ENCODE data around the gene TIMM17B. TPM values are rescaled to one million over a fixed set of nuclear protein-coding genes. Genes with fewer than 3 reads are reported as not detected.

Gene TIMM17B
- total RNA-seq, 1 experiment from 2014 or later, result 89.7 TPM

DNA sequence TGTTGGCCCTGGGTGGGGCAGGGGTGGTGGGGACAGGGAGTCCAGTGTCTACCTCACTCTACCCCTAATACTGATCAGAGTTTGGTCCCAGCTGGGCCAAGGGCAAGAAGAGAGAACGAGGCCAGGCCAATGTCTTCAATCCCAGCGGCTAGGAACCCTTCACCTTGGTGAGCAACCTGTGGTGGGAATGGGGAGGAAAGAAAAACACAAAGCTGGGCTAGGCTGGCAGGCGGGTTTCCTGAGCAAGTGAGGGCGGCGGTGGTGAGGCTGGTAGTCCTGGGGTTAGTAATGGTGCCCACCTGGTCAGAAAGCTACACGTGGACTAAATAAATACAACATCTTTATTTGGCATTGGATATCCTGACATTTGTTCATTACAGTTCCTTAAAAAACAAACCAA lies 5.7 kb upstream of the TIMM17B start:
- peaks cover 68 to 72% of the 10 kb centered on the region in 2 experiments for H3K9me3 Mint-ChIP-seq
- no peak overlapping the region for H3K18ac ChIP-seq (ENCODE audit: insufficient read length, low read depth, low read length)

More for the DNA sequence above, 5.7 kb upstream of the TIMM17B start:
- peaks cover 23 to 61% (median 45%) of the 10 kb centered on the region in 3 experiments for H3K36me3 Mint-ChIP-seq (ENCODE audit: insufficient read depth in 1 of 3, low read depth in 3 of 3)
- H2AFZ ChIP-seq (ENCODE audit: low read length), result no peak overlapping the region
- no peak overlapping the region for H3K27ac Mint-ChIP-seq
- H3K79me2 ChIP-seq (ENCODE audit: insufficient read depth, low read length), result no peaks in the 10 kb centered on the region; the same call in 1 of the 2 replicates
- H4K8ac ChIP-seq (replicated peaks; ENCODE audit: insufficient read length, low read depth, low read length), result no peak overlapping the region
- H2BK12ac ChIP-seq (ENCODE audit: insufficient read length, low read depth, low read length), result no peak overlapping the region
- H2BK5ac ChIP-seq (ENCODE audit: insufficient read length, low read length), result no peak overlapping the region
- no peak overlapping the region for H3T11ph ChIP-seq (ENCODE audit: low read length)
- H4K20me1 ChIP-seq (ENCODE audit: control insufficient read depth, insufficient read depth, insufficient read length), result peaks cover 3% of the 10 kb centered on the region
- no peaks in the 10 kb centered on the region for H3K79me1 ChIP-seq (ENCODE audit: insufficient read depth, low read depth, low read length, poor library complexity, severe bottlenecking)
- WGBS (ENCODE audit: extremely low coverage, insufficient read length, low lambda C conversion rate), result no CpG with 5 or more reads among the region's 6 CpGs
- no peak overlapping the region for H4K91ac ChIP-seq (ENCODE audit: insufficient read length, low read depth, low read length)
- H3K23me2 ChIP-seq (ENCODE audit: insufficient read length, low read depth, low read length, poor library complexity, severe bottlenecking), result no peaks in the 10 kb centered on the region
- H2BK20ac ChIP-seq (ENCODE audit: low read depth, low read length, poor library complexity, severe bottlenecking), result no peak overlapping the region
- no peak overlapping the region for H2AK5ac ChIP-seq (ENCODE audit: insufficient read length, low read length)
- no peaks in the 10 kb centered on the region for H3K9me3 ChIP-seq (ENCODE audit: control insufficient read depth, low read depth, low read length)
- H3K14ac ChIP-seq (ENCODE audit: insufficient read depth, low read length), result no peak overlapping the region
- H4K5ac ChIP-seq (ENCODE audit: insufficient read length, low read depth, low read length), result no peak overlapping the region
- H3K4me1 Mint-ChIP-seq, result peaks cover 4 to 5% of the 10 kb centered on the region in 2 experiments; a peak in 3 of 4 replicates
- H2BK15ac ChIP-seq (ENCODE audit: low read depth, low read length), result no peak overlapping the region
- no peaks in the 10 kb centered on the region for H3K27me3 ChIP-seq (ENCODE audit: insufficient read depth, low read length)
- no peak overlapping the region for H3K4me2 ChIP-seq (ENCODE audit: insufficient read depth, insufficient read length, low read length)
- H3K56ac ChIP-seq (ENCODE audit: insufficient read length, low read depth, low read length), result no peak overlapping the region
- TF ChIP-seq, protein P1, sequence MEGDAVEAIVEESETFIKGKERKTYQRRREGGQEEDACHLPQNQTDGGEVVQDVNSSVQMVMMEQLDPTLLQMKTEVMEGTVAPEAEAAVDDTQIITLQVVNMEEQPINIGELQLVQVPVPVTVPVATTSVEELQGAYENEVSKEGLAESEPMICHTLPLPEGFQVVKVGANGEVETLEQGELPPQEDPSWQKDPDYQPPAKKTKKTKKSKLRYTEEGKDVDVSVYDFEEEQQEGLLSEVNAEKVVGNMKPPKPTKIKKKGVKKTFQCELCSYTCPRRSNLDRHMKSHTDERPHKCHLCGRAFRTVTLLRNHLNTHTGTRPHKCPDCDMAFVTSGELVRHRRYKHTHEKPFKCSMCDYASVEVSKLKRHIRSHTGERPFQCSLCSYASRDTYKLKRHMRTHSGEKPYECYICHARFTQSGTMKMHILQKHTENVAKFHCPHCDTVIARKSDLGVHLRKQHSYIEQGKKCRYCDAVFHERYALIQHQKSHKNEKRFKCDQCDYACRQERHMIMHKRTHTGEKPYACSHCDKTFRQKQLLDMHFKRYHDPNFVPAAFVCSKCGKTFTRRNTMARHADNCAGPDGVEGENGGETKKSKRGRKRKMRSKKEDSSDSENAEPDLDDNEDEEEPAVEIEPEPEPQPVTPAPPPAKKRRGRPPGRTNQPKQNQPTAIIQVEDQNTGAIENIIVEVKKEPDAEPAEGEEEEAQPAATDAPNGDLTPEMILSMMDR (conservative IDR thresholded peaks at IDR 0.05), result no peak
- H3K23ac ChIP-seq (ENCODE audit: insufficient read length, low read depth, low read length), result no peak overlapping the region
- no peak overlapping the region for H2BK120ac ChIP-seq (ENCODE audit: low read depth, low read length, poor library complexity, severe bottlenecking)
- no peak overlapping the region for H3K27ac ChIP-seq (ENCODE audit: insufficient read length, low read depth, low read length)
- H3K27me3 Mint-ChIP-seq (ENCODE audit: low read depth), result no peaks in the 10 kb centered on the region; the same call in none of the 2 replicates
- H3K9ac ChIP-seq (ENCODE audit: extremely low read depth, insufficient read length, low read length), result no peak overlapping the region
- DNase-seq, result no peak
- H3K4ac ChIP-seq (ENCODE audit: low read depth, low read length), result no peak overlapping the region
- no peaks in the 10 kb centered on the region for H3K4me1 ChIP-seq (ENCODE audit: insufficient read depth, low read length)
- no peak overlapping the region for H3K4me3 Mint-ChIP-seq
